ENCODE results near the gene INPP5D.

The INPP5D gene

GRCh38 chr2:233053928-233054784, 6.0 kb upstream of the INPP5D start:
- no peaks in the 10 kb centered on the region for H4K20me1 ChIP-seq (ENCODE audit: insufficient read depth, low read length)
- no peaks in the 10 kb centered on the region for H3K36me3 ChIP-seq (replicated peaks; ENCODE audit: low read depth, low read length)
- peak; percentile 89 for TF ChIP-seq CTCF (IDR thresholded peaks at IDR 0.05; ENCODE audit: low read depth, low read length)
- no peak for TF ChIP-seq EZH2phosphoT487 (IDR thresholded peaks at IDR 0.05; ENCODE audit: low read depth)
- H3K4me2 ChIP-seq (ENCODE audit: low read length) = peak overlapping the region; percentile 91
- no peaks in the 10 kb centered on the region for H3K9me3 ChIP-seq (ENCODE audit: insufficient read depth, low read length)
- peak overlapping the region; percentile 93 for H2AFZ ChIP-seq (ENCODE audit: low read depth, low read length)
- H3K4me1 ChIP-seq (ENCODE audit: low read length) = peaks cover 7% of the 10 kb centered on the region
- no peak overlapping the region for H3K27ac ChIP-seq (ENCODE audit: low read length)
- no peak overlapping the region for H3K9ac ChIP-seq (ENCODE audit: low read length)
- H3K79me2 ChIP-seq (ENCODE audit: low read length) = peaks cover under 1% of the 10 kb centered on the region
- peak overlapping the region; percentile 59 for H3K4me3 ChIP-seq (ENCODE audit: low read length)
- H3K27me3 ChIP-seq (ENCODE audit: low read depth, low read length) = 0 out of 2 replicates have a peak, but pooled peaks cover 3% of the 10 kb centered on the region

GRCh38 chr2:233055362-233055761, 4.8 kb upstream of the INPP5D start:
- Histone ChIP-seq H3K27me3 (ENCODE audit: low read depth, low read length) (0 out of 2 replicates have a peak, but pooled peaks cover 3% of the 10 kb centered on the region), H3K4me3 (ENCODE audit: low read length) (no peak overlapping the region), H3K9ac (ENCODE audit: low read length) (no peak overlapping the region), H3K9me3 (ENCODE audit: insufficient read depth, low read length) (no peaks in the 10 kb centered on the region), H3K79me2 (ENCODE audit: low read length) (peaks cover 13% of the 10 kb centered on the region), H3K27ac (ENCODE audit: low read length) (no peak overlapping the region), H3K4me1 (ENCODE audit: low read length) (peaks cover 16% of the 10 kb centered on the region), H3K36me3 (replicated peaks; ENCODE audit: low read depth, low read length) (no peaks in the 10 kb centered on the region), H2AFZ (ENCODE audit: low read depth, low read length) (no peak overlapping the region), H3K4me2 (ENCODE audit: low read length) (no peak overlapping the region), H4K20me1 (ENCODE audit: insufficient read depth, low read length) (no peaks in the 10 kb centered on the region)
- no peak for TF ChIP-seq EZH2phosphoT487 (IDR thresholded peaks at IDR 0.05; ENCODE audit: low read depth)

- Histone ChIP-seq H3K9ac (ENCODE audit: low read length) (no peak overlapping the region), H3K36me3 (replicated peaks; ENCODE audit: low read depth, low read length) (peaks cover 15% of the 10 kb centered on the region), H3K4me1 (ENCODE audit: low read length) (peaks cover 17% of the 10 kb centered on the region), H3K9me3 (ENCODE audit: insufficient read depth, low read length) (no peaks in the 10 kb centered on the region), H3K79me2 (ENCODE audit: low read length) (peaks cover 30% of the 10 kb centered on the region), H3K4me3 (ENCODE audit: low read length) (no peak overlapping the region), H3K27ac (ENCODE audit: low read length) (no peak overlapping the region), H3K27me3 (ENCODE audit: low read depth, low read length) (0 out of 2 replicates have a peak, but pooled peaks cover 3% of the 10 kb centered on the region), H3K4me2 (ENCODE audit: low read length) (no peak overlapping the region), H4K20me1 (ENCODE audit: insufficient read depth, low read length) (peaks cover 9% of the 10 kb centered on the region), H2AFZ (ENCODE audit: low read depth, low read length) (no peak overlapping the region)
- no peak for TF ChIP-seq EZH2phosphoT487 (IDR thresholded peaks at IDR 0.05; ENCODE audit: low read depth)
- TF ChIP-seq CTCF (IDR thresholded peaks at IDR 0.05; ENCODE audit: low read depth, low read length) = no peak
These were observed 3.1 kb upstream of the INPP5D start for GRCh38 chr2:233056961-233057605.

- peak overlapping the region; percentile 99 for H3K4me3 ChIP-seq (ENCODE audit: low read length)
- H4K20me1 ChIP-seq (ENCODE audit: insufficient read depth, low read length) = peaks cover 28% of the 10 kb centered on the region
- H3K4me1 ChIP-seq (ENCODE audit: low read length) = peaks cover 31% of the 10 kb centered on the region
- H3K9ac ChIP-seq (ENCODE audit: low read length) = peak overlapping the region; percentile 100
- H3K27me3 ChIP-seq (ENCODE audit: low read depth, low read length) = no peaks in the 10 kb centered on the region
- H3K27ac ChIP-seq (ENCODE audit: low read length) = peak overlapping the region; percentile 96
- H2AFZ ChIP-seq (ENCODE audit: low read depth, low read length) = no peak overlapping the region
- peaks cover 49% of the 10 kb centered on the region for H3K79me2 ChIP-seq (ENCODE audit: low read length)
- peak overlapping the region; percentile 99 for H3K4me2 ChIP-seq (ENCODE audit: low read length)
- peaks cover 31% of the 10 kb centered on the region for H3K36me3 ChIP-seq (replicated peaks; ENCODE audit: low read depth, low read length)
- H3K9me3 ChIP-seq (ENCODE audit: insufficient read depth, low read length) = no peaks in the 10 kb centered on the region
- no peak for TF ChIP-seq CTCF (IDR thresholded peaks at IDR 0.05; ENCODE audit: low read depth, low read length)
- no peak for TF ChIP-seq EZH2phosphoT487 (IDR thresholded peaks at IDR 0.05; ENCODE audit: low read depth)
These were observed 1.2 kb upstream of the INPP5D start for GRCh38 chr2:233058717-233059546.

Data from OCI-LY3 (cell line).